AG09319 (cell line): Measurements from ENCODE around the gene CLUH.

Source experiments
- DNase-seq: peaks from one replicate; pipeline ENCODE4 v3.0.0-alpha.2; 2010; ENCODE audit warnings: low read depth; ENCODE audit errors: extremely low read depth
- TF ChIP-seq, protein P1 (sequence below): IDR thresholded peaks from 2 replicates; pipeline ENCODE4 v1.5.1; 2011; ENCODE audit warnings: low read depth, mild to moderate bottlenecking, inconsistent platforms, low read length, moderate library complexity

Gene CLUH

DNA sequence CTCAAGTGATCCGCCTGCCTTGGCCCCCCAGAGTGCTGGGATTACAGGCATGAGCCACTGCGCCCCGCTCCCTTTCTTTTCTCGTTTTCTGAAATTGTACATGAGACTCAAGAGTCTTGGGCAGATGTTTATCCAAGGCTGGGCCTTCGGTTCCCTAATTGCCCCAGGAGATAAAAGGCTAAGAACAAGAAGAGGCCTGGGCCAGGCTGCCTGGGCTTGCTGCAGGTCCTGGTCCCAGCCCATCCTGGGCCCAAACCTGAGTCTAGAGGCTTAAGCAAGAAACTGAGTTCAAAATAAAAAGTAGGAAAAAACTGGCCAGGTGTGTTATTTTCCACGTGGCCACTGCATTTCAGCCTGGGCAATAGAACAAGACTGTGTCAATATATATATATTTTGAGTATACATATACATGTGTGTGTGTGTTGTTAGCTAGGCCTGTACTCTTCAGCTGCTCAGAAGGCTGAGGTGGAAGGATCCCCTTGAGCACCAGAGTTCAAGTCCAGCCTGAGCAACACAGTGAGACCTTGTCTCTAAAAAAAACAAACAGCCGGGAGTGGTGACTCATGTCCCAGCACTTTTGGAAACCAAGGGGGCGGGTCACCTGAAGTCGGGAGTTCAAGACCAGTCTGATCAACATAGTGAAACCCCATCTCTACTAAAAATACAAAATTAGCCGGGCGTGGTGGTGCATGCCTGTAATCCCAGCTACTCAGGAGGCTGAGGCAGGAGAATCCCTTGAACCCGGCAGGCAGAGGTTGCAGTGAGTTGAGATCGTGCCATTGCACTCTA, 6.8 kb upstream of the CLUH start:
- DNase-seq = no peak
- TF ChIP-seq, protein P1, sequence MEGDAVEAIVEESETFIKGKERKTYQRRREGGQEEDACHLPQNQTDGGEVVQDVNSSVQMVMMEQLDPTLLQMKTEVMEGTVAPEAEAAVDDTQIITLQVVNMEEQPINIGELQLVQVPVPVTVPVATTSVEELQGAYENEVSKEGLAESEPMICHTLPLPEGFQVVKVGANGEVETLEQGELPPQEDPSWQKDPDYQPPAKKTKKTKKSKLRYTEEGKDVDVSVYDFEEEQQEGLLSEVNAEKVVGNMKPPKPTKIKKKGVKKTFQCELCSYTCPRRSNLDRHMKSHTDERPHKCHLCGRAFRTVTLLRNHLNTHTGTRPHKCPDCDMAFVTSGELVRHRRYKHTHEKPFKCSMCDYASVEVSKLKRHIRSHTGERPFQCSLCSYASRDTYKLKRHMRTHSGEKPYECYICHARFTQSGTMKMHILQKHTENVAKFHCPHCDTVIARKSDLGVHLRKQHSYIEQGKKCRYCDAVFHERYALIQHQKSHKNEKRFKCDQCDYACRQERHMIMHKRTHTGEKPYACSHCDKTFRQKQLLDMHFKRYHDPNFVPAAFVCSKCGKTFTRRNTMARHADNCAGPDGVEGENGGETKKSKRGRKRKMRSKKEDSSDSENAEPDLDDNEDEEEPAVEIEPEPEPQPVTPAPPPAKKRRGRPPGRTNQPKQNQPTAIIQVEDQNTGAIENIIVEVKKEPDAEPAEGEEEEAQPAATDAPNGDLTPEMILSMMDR = no peak

- TF ChIP-seq, protein P1 = no peak
- no peak for DNase-seq
Observed at GRCh38 chr17:2716649-2717048, 5.1 kb upstream of the CLUH start.

GRCh38 chr17:2713881-2714280, 2.3 kb upstream of the CLUH start:
- DNase-seq = no peak
- TF ChIP-seq, protein P1 = no peak

GRCh38 chr17:2712300-2713043, 908 bp upstream of the CLUH start:
- TF ChIP-seq, protein P1 = no peak
- DNase-seq = no peak

DNA sequence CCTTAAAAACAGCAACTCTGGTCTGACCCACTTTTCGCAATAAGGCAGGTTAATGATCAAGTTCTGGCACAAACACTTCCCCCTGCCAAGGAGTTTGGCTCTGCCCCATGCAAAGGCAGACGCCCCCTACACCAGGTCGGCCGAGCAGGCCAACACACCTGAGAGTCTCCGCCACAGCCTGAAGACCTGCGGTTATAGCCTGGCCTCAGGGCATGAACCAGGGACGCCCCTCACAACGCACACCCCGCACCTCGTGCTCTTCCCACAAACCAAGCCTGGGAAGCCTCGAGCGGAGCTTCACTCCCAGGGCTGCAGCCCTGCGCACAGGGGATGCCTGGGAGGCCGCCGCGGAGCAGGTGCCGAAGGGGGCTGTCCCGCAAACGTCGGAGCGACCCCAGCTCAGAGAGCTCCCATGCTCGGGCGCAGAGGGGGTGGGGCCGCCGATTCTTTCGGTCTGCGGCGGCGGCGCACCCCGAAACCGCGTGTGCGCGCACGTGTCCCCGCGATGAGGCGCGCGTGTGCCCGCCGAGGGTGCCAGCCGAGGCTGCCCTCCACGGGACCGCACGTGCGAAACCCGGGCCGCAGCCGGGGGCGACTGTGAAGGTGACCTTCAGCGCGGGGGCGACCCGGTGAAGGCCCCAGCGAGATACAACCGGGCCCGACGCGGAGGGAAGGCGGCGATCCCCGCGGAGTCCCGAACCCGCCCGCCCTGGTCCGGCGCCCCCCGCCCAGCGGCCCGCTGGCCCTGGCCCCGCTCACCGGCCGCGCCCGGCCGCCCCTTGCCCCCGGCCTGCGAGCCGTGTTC, 559 bp downstream of the CLUH start:
- no peak for DNase-seq
- TF ChIP-seq, protein P1 = no peak

GRCh38 chr17:2710071-2710802, 1.3 kb downstream of the CLUH start:
- TF ChIP-seq, protein P1 = no peak
- no peak for DNase-seq
